Mucosa of stomach (tissue), 1 donor: ENCODE data around the gene GNAQ.

Experiments used
- H3K27me3 ChIP-seq: one replicate; pipeline ENCODE4 v1.7.0; 2013; ENCODE audit warnings: mild to moderate bottlenecking, low read length; ENCODE audit not compliant: control insufficient read depth, insufficient read depth
- H3K36me3 ChIP-seq: one replicate; pipeline ENCODE4 v1.7.0; 2013; ENCODE audit warnings: low read length; ENCODE audit not compliant: control insufficient read depth, insufficient read depth
- H3K4me1 ChIP-seq: one replicate; pipeline ENCODE4 v1.7.0; 2013; ENCODE audit warnings: mild to moderate bottlenecking, low read length; ENCODE audit not compliant: control insufficient read depth, insufficient read depth
- H3K4me3 ChIP-seq: one replicate; pipeline ENCODE4 v1.7.0; 2013; ENCODE audit warnings: low read length
- H3K9ac ChIP-seq: one replicate; pipeline ENCODE4 v1.7.0; 2013; ENCODE audit warnings: mild to moderate bottlenecking, low read length, moderate library complexity
- H3K9me3 ChIP-seq: one replicate; pipeline ENCODE4 v1.7.0; 2013; ENCODE audit warnings: mild to moderate bottlenecking, low read length, moderate library complexity; ENCODE audit not compliant: control insufficient read depth
- donor health status: Pancreatic carcinoma.

The GNAQ gene

GRCh38 chr9:77996696-77997095 is 34.9 kb downstream of the GNAQ start:
- Histone ChIP-seq H3K4me1 (peaks cover 29% of the 10 kb centered on the region), H3K36me3 (no peaks in the 10 kb centered on the region), H3K27me3 (no peaks in the 10 kb centered on the region), H3K4me3 (no peak overlapping the region), H3K9me3 (no peaks in the 10 kb centered on the region), H3K9ac (no peak overlapping the region)

GRCh38 chr9:77991191-77991590 is 40.4 kb downstream of the GNAQ start:
- Histone ChIP-seq H3K4me3 (no peak overlapping the region), H3K36me3 (no peaks in the 10 kb centered on the region), H3K9me3 (no peaks in the 10 kb centered on the region), H3K27me3 (no peaks in the 10 kb centered on the region), H3K9ac (no peak overlapping the region), H3K4me1 (peaks cover 54% of the 10 kb centered on the region)

DNA sequence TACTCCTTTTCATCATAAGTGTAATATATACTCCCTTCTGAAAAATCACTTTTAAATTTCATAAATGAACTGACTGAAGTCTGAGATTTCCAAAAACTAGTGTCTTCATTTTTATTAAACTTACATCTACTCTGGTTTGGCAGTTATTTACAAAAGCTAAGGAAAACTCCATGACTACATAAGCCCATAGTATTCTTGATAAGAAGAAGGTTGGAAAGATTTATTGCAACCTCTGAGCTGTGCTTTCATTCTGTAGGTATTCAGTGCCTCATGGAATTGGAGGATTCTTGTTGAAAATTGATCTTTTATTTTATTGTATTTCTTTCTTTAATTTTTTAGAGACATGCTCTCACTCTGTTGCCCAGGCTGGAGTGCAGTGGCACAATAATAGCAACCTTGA is 41.7 kb downstream of the GNAQ start:
- no peaks in the 10 kb centered on the region for H3K9me3 ChIP-seq
- no peaks in the 10 kb centered on the region for H3K27me3 ChIP-seq
- no peak overlapping the region for H3K9ac ChIP-seq
- H3K4me3 ChIP-seq, result no peak overlapping the region
- H3K36me3 ChIP-seq, result no peaks in the 10 kb centered on the region
- H3K4me1 ChIP-seq, result peaks cover 58% of the 10 kb centered on the region

DNA sequence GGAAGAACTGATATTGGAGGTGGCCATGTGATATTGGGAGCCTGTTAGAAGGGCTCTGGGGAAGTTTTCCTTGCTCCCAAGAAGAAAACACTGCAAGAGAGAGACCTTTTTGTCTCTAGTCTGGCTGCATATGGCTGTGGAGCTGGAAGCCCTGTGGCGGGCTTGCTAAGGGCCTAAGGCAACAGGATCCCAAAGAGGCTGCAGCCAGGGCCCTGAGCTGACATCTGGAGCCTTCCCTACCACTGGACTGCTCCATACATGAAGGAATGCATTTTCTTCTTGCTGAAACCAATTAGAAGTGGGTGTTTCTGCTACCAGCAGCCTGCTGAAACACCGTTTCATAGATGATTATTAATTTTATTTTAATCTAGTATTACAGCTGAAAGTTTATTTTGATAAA is 42.2 kb downstream of the GNAQ start:
- Histone ChIP-seq H3K27me3 (no peaks in the 10 kb centered on the region), H3K4me1 (peaks cover 59% of the 10 kb centered on the region), H3K9me3 (no peaks in the 10 kb centered on the region), H3K4me3 (no peak overlapping the region), H3K36me3 (no peaks in the 10 kb centered on the region), H3K9ac (no peak overlapping the region)

DNA sequence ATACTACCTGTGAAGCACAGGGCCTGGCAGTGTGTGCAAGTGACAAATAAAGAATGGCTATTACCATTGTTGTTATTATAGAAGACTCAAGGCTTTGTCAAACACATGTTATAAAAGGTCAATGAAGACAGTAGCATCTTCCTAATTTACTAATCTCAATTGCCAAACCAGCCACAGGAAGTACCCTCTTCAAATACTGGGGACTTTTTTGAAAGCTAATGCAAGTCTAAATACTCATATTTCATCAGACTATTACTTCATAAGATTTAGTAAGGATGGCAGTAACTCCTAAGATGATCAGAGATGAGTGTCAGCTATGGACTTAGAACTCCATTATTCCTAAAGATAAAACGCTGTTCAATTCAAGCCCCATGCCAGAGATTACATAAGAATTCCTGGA is 43.0 kb downstream of the GNAQ start:
- Histone ChIP-seq H3K27me3 (no peaks in the 10 kb centered on the region), H3K4me1 (peaks cover 61% of the 10 kb centered on the region), H3K9ac (no peak overlapping the region), H3K9me3 (no peaks in the 10 kb centered on the region), H3K36me3 (no peaks in the 10 kb centered on the region), H3K4me3 (no peak overlapping the region)

GRCh38 chr9:77987880-77988525 is 43.6 kb downstream of the GNAQ start:
- Histone ChIP-seq H3K4me1 (peaks cover 68% of the 10 kb centered on the region), H3K27me3 (no peaks in the 10 kb centered on the region), H3K36me3 (no peaks in the 10 kb centered on the region), H3K9me3 (no peaks in the 10 kb centered on the region), H3K9ac (no peak overlapping the region), H3K4me3 (no peak overlapping the region)

DNA sequence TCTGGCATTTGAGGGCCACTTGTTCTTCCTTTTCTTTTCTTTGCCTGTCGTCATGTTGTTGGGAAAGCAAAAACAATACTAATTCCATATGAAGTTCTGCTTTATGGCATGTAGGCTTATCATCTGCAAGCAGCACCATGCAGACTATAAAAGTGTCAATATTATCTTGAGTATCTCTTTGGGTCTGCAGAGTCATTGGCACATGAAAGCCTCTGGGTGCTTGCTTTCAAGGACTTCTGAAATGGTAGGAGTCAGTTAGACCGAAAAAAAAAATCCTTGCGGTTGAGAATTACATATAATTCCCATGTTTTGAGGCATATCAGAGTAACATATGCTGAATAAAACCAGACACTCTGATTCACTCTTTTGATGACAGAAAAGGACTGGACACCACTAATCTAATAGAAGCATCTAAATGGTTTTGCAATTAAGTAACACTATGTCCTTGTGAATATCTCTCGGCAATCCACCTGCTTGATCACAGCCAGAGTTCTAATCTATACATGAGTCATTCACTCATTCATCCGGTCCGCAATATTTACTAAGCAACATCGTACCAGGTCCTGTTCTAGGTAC is 44.4 kb downstream of the GNAQ start:
- Histone ChIP-seq H3K9ac (no peak overlapping the region), H3K4me1 (peaks cover 75% of the 10 kb centered on the region)

DNA sequence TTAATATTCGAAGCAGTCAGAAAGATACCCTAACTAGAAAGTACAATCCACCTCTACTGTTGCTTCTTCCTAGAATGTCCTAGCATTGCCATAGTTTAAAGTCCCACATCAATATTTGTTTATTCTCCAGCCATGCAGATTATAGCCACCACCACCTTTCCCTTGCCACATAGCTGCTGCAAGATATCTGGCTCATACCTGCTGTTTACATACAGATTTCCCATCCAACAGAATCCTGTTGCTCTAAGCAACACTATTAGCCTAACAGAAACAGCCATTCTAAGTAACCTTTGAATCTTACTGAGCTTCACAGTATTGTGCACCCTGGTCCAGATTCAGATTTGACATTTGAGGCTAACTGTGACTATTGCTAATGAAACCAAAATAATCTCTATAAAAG is 45.6 kb downstream of the GNAQ start:
- H3K4me3 ChIP-seq, result no peak overlapping the region
- no peaks in the 10 kb centered on the region for H3K27me3 ChIP-seq
- no peaks in the 10 kb centered on the region for H3K36me3 ChIP-seq
- no peak overlapping the region for H3K9ac ChIP-seq
- H3K9me3 ChIP-seq, result no peaks in the 10 kb centered on the region
- H3K4me1 ChIP-seq, result peaks cover 83% of the 10 kb centered on the region

More for the DNA sequence above, 44.4 kb downstream of the GNAQ start:
- Histone ChIP-seq H3K4me3 (no peak overlapping the region), H3K9me3 (no peaks in the 10 kb centered on the region), H3K27me3 (no peaks in the 10 kb centered on the region), H3K36me3 (no peaks in the 10 kb centered on the region)

GRCh38 chr9:77983320-77983662 is 48.3 kb downstream of the GNAQ start:
- Histone ChIP-seq H3K9me3 (no peaks in the 10 kb centered on the region), H3K36me3 (no peaks in the 10 kb centered on the region), H3K4me3 (no peak overlapping the region), H3K27me3 (no peaks in the 10 kb centered on the region), H3K4me1 (peaks cover 85% of the 10 kb centered on the region), H3K9ac (no peak overlapping the region)

GRCh38 chr9:77982581-77983319 is 48.9 kb downstream of the GNAQ start:
- Histone ChIP-seq H3K9me3 (no peaks in the 10 kb centered on the region), H3K9ac (no peak overlapping the region), H3K36me3 (no peaks in the 10 kb centered on the region), H3K4me1 (peaks cover 85% of the 10 kb centered on the region), H3K27me3 (no peaks in the 10 kb centered on the region), H3K4me3 (no peak overlapping the region)

DNA sequence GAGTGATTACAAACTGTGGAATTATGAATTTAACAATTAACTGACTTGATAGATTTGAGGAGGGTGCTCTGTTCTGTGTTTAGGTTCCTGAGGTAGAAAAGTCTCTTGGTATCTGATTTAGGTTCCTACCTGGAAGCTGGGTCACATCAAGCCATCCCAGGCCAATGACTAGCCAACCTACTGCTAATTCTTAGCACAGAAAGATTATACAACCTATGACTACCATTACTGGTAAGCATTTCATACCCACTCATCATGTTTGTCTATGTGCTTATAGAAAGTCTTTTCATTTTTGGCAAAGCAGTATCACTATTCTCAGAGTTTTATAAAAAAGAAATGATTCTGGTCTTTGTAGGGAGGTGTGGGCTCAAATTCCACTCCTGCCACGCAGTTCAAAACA is 49.7 kb downstream of the GNAQ start:
- Histone ChIP-seq H3K9ac (peak overlapping the region; percentile 2), H3K4me1 (peaks cover 85% of the 10 kb centered on the region)

GRCh38 chr9:77981332-77981731 is 50.3 kb downstream of the GNAQ start:
- Histone ChIP-seq H3K36me3 (no peaks in the 10 kb centered on the region), H3K27me3 (no peaks in the 10 kb centered on the region), H3K9ac (peak overlapping the region; percentile 2), H3K4me1 (peaks cover 83% of the 10 kb centered on the region), H3K9me3 (no peaks in the 10 kb centered on the region), H3K4me3 (no peak overlapping the region)

More for the DNA sequence above, 49.7 kb downstream of the GNAQ start:
- Histone ChIP-seq H3K36me3 (no peaks in the 10 kb centered on the region), H3K9me3 (no peaks in the 10 kb centered on the region), H3K4me3 (no peak overlapping the region), H3K27me3 (no peaks in the 10 kb centered on the region)
